BE2C (cell line): ENCODE measurements around the gene PRKD1.
"Not testable (repeated sequence)": the region's sequence is repeated elsewhere in the genome, so short reads cannot be mapped to it uniquely, and the experiment has no call there.

ENCODE experiments used
- DNase-seq: peaks from one replicate; pipeline ENCODE4 v3.0.0-alpha.2; 2020
- H3K27me3 ChIP-seq: fragments of 250-450 bp; sonication (Bioruptor Pico); 2 replicates; pipeline ENCODE4 v1.5.1; 2020; ENCODE audit warnings: mild to moderate bottlenecking
- H3K36me3 ChIP-seq: fragments of 250-450 bp; sonication (Bioruptor Pico); 2 replicates; pipeline ENCODE4 v1.5.1; 2020; ENCODE audit warnings: mild to moderate bottlenecking
- H3K4me1 ChIP-seq: fragments of 250-450 bp; sonication (Bioruptor Pico); 2 replicates; pipeline ENCODE4 v1.5.1; 2020
- H3K4me3 ChIP-seq: 2 replicates; pipeline ENCODE4 v1.5.1; 2011; ENCODE audit warnings: low read depth, low read length
- H3K9me3 ChIP-seq: fragments of 250-450 bp; sonication (Bioruptor Pico); 2 replicates; pipeline ENCODE4 v1.5.1; 2020
- CTCF ChIP-seq: IDR thresholded peaks from 2 replicates; pipeline ENCODE4 v1.5.1; 2012; ENCODE audit warnings: mild to moderate bottlenecking, low read depth, low read length

The PRKD1 gene

GRCh38 chr14:29734732-29735131 is 192.9 kb downstream of the PRKD1 start:
- Histone ChIP-seq H3K27me3 (no peaks in the 10 kb centered on the region), H3K36me3 (no peaks in the 10 kb centered on the region), H3K9me3 (no peaks in the 10 kb centered on the region; the same call in 1 of the 2 replicates), H3K4me1 (no peaks in the 10 kb centered on the region), H3K4me3 (no peak overlapping the region)
- no peak for TF ChIP-seq CTCF
- no peak for DNase-seq

- not testable (repeated sequence) for H3K9me3 ChIP-seq, H3K4me1 ChIP-seq, H3K36me3 ChIP-seq, DNase-seq, H3K4me3 ChIP-seq, H3K27me3 ChIP-seq
Observed at GRCh38 chr14:29726560-29727331, 200.9 kb downstream of the PRKD1 start.

GRCh38 chr14:29724991-29725390 is 202.7 kb downstream of the PRKD1 start:
- no peak for TF ChIP-seq CTCF
- Histone ChIP-seq H3K4me3 (no peak overlapping the region), H3K36me3 (no peaks in the 10 kb centered on the region), H3K4me1 (no peaks in the 10 kb centered on the region), H3K27me3 (no peaks in the 10 kb centered on the region), H3K9me3 (no peaks in the 10 kb centered on the region)
- no peak for DNase-seq

- no peak for TF ChIP-seq CTCF
- no peaks in the 10 kb centered on the region for H3K9me3 ChIP-seq
- no peaks in the 10 kb centered on the region for H3K27me3 ChIP-seq
- H3K4me1 ChIP-seq = no peaks in the 10 kb centered on the region
- H3K4me3 ChIP-seq = no peak overlapping the region
- no peak for DNase-seq
- no peaks in the 10 kb centered on the region for H3K36me3 ChIP-seq
Observed at GRCh38 chr14:29722831-29723230, 204.8 kb downstream of the PRKD1 start.

GRCh38 chr14:29721586-29721985 is 206.1 kb downstream of the PRKD1 start:
- Histone ChIP-seq H3K4me1 (no peaks in the 10 kb centered on the region), H3K36me3 (no peaks in the 10 kb centered on the region), H3K9me3 (no peaks in the 10 kb centered on the region), H3K4me3 (no peak overlapping the region), H3K27me3 (no peaks in the 10 kb centered on the region)
- no peak for DNase-seq
- TF ChIP-seq CTCF = no peak

- no peaks in the 10 kb centered on the region for H3K36me3 ChIP-seq
- no peak for DNase-seq
- H3K27me3 ChIP-seq = no peaks in the 10 kb centered on the region
- no peak for TF ChIP-seq CTCF
- H3K4me3 ChIP-seq = no peak overlapping the region
- no peaks in the 10 kb centered on the region for H3K4me1 ChIP-seq
- H3K9me3 ChIP-seq = no peaks in the 10 kb centered on the region
Observed at GRCh38 chr14:29717901-29718300, 209.7 kb downstream of the PRKD1 start.

- TF ChIP-seq CTCF = no peak
- Histone ChIP-seq H3K36me3 (no peaks in the 10 kb centered on the region), H3K4me3 (no peak overlapping the region), H3K4me1 (no peaks in the 10 kb centered on the region), H3K27me3 (no peaks in the 10 kb centered on the region), H3K9me3 (no peaks in the 10 kb centered on the region)
- DNase-seq = no peak
Observed at GRCh38 chr14:29716150-29716549, 211.5 kb downstream of the PRKD1 start.
